Hepatocyte (in vitro differentiated cells): ENCODE data around the gene EGR4. TPM values are rescaled to one million over a fixed set of nuclear protein-coding genes. Genes with fewer than 3 reads are reported as not detected.

Experiments used
- DNase-seq: peaks from one replicate; pipeline ENCODE4 v3.0.0-alpha.2; 2016; ENCODE audit warnings: low spot score
- H2AFZ ChIP-seq: fragments of 200-600 bp; sonication (generic); 2 replicates; pipeline ENCODE4 v1.6.0; 2016; ENCODE audit warnings: antibody characterized with exemption, mild to moderate bottlenecking
- H3K27ac ChIP-seq: fragments of 200-600 bp; sonication (generic); 2 replicates; pipeline ENCODE4 v1.5.1; 2016; ENCODE audit warnings: mild to moderate bottlenecking
- H3K27me3 ChIP-seq: fragments of 200-600 bp; sonication (generic); 2 replicates; pipeline ENCODE4 v1.6.1; 2016
- H3K36me3 ChIP-seq: fragments of 200-600 bp; sonication (generic); replicated peaks from 2 replicates; pipeline ENCODE4 v1.5.1; 2016; ENCODE audit warnings: low read depth; ENCODE audit not compliant: insufficient read depth
- H3K4me1 ChIP-seq: fragments of 200-600 bp; sonication (generic); 2 replicates; pipeline ENCODE4 v1.5.1; 2016; ENCODE audit warnings: mild to moderate bottlenecking, moderate library complexity; ENCODE audit not compliant: insufficient read depth
- H3K4me2 ChIP-seq: fragments of 200-600 bp; sonication (generic); 2 replicates; pipeline ENCODE4 v1.6.0; 2016
- H3K4me3 ChIP-seq: fragments of 200-600 bp; sonication (generic); 2 replicates; pipeline ENCODE4 v1.5.1; 2016; ENCODE audit warnings: mild to moderate bottlenecking
- H3K79me2 ChIP-seq: fragments of 200-600 bp; sonication (generic); 2 replicates; pipeline ENCODE4 v1.6.0; 2017; ENCODE audit warnings: mild to moderate bottlenecking
- H3K9me2 ChIP-seq: fragments of 200-600 bp; sonication (generic); replicated peaks from 2 replicates; pipeline ENCODE4 v1.6.0; 2017; ENCODE audit warnings: mild to moderate bottlenecking; ENCODE audit not compliant: insufficient read depth
- H3K9me3 ChIP-seq: fragments of 200-600 bp; sonication (generic); 2 replicates; pipeline ENCODE4 v1.5.1; 2016; ENCODE audit warnings: low read depth, mild to moderate bottlenecking
- H4K20me1 ChIP-seq: fragments of 200-600 bp; sonication (generic); 2 replicates; pipeline ENCODE4 v1.6.0; 2016; ENCODE audit warnings: mild to moderate bottlenecking; ENCODE audit not compliant: insufficient read depth, poor library complexity, severe bottlenecking
- EZH2 ChIP-seq: fragments of 200-600 bp; sonication (generic); IDR thresholded peaks from 2 replicates; pipeline ENCODE4 v1.6.1; 2016; ENCODE audit warnings: antibody characterized with exemption, mild to moderate bottlenecking, borderline replicate concordance
- EZH2phosphoT487 ChIP-seq: fragments of 200-600 bp; sonication (generic); IDR thresholded peaks from one replicate; pipeline ENCODE4 v1.6.1; 2018; ENCODE audit warnings: antibody characterized with exemption, mild to moderate bottlenecking, low read depth, moderate library complexity; ENCODE audit not compliant: unreplicated experiment, severe bottlenecking
- WGBS: methylation state at CpG from one replicate; pipeline ENCODE4 v1.1.6; 2016; ENCODE audit warnings: low lambda C conversion rate; ENCODE audit errors: missing lambda C conversion rate; 5-methylcytosine and 5-hydroxymethylcytosine counted together
- polyA plus RNA-seq: library from polyadenylated mRNA; unstranded; fragments of >200 nt; fragmentation: Nextera tagmentation; extraction: Ambion mirVana; gene quantifications from 2 replicates; pipeline ENCODE4 v1.2.1, GENCODE V29; 2016
- total RNA-seq: library from RNA; depleted of rRNA; stranded (reverse); fragments of >200 nt; gene quantifications from 2 replicates; pipeline ENCODE4 v1.2.3, GENCODE V29; 2014
- TF ChIP-seq, protein P1 (sequence below): fragments of 200-600 bp; sonication (generic); IDR thresholded peaks from 2 replicates; pipeline ENCODE4 v1.5.1; 2016; ENCODE audit warnings: antibody characterized with exemption, mild to moderate bottlenecking; ENCODE audit not compliant: poor library complexity

Gene EGR4
- total and polyA plus RNA-seq, 2 experiments from 2014 or later, result 0.23 to 1.9 TPM

DNA sequence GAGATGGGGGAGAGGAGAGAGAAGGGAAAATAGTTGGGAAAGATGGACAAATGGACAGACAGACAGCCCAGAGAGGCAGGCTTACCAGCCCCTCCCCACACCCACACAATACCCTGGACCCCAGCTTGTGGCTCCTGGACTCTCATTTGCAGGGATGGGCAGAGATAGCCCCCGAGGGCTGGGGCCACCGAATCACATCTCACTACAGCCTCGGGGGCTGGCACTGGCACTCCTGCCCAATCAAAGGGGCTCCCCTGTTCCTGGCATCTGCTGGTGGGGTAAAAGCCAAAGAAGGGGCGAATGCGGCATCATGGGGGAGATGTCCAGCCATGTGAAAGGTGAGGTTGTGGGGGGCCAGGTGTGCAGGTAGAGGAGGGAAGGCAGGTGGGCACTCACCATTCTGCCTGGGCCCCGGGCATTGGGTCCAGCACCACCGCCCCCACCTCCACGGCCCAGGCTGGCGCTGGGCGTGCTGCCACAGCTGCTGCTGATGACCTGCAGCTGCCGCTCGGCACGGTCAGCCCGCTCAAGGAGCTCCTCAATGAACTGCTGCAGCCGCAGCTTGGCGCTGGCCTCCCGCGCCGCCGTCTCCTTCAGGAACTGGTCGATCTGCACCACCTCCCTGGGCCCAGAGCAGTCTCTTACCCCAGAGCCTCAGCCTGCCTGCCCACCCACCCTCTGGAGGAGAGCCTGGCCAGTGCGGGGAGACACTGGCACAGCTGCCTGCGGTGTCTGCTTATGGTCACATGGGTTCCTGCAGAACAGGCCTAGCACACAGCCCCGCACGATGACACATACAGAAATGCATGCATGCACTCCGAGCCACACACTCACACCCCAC lies 27.1 kb downstream of the EGR4 start:
- H2AFZ ChIP-seq, result no peak overlapping the region
- peaks cover 37% of the 10 kb centered on the region for H3K27me3 ChIP-seq
- no peaks in the 10 kb centered on the region for H3K79me2 ChIP-seq
- H3K27ac ChIP-seq, result no peak overlapping the region
- H3K9me2 ChIP-seq, result no peaks in the 10 kb centered on the region
- no peak for DNase-seq
- WGBS, result 90% methylated on average over 26 of the region's 26 CpGs
- peaks cover 10% of the 10 kb centered on the region for H3K4me1 ChIP-seq
- H3K9me3 ChIP-seq, result no peaks in the 10 kb centered on the region
- no peak overlapping the region for H3K4me2 ChIP-seq
- H3K36me3 ChIP-seq, result no peaks in the 10 kb centered on the region
- no peak overlapping the region for H3K4me3 ChIP-seq
- H4K20me1 ChIP-seq, result no peaks in the 10 kb centered on the region
- TF ChIP-seq EZH2, result no peak
- no peak for TF ChIP-seq EZH2phosphoT487
- TF ChIP-seq, protein P1, sequence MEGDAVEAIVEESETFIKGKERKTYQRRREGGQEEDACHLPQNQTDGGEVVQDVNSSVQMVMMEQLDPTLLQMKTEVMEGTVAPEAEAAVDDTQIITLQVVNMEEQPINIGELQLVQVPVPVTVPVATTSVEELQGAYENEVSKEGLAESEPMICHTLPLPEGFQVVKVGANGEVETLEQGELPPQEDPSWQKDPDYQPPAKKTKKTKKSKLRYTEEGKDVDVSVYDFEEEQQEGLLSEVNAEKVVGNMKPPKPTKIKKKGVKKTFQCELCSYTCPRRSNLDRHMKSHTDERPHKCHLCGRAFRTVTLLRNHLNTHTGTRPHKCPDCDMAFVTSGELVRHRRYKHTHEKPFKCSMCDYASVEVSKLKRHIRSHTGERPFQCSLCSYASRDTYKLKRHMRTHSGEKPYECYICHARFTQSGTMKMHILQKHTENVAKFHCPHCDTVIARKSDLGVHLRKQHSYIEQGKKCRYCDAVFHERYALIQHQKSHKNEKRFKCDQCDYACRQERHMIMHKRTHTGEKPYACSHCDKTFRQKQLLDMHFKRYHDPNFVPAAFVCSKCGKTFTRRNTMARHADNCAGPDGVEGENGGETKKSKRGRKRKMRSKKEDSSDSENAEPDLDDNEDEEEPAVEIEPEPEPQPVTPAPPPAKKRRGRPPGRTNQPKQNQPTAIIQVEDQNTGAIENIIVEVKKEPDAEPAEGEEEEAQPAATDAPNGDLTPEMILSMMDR, result no peak

DNA sequence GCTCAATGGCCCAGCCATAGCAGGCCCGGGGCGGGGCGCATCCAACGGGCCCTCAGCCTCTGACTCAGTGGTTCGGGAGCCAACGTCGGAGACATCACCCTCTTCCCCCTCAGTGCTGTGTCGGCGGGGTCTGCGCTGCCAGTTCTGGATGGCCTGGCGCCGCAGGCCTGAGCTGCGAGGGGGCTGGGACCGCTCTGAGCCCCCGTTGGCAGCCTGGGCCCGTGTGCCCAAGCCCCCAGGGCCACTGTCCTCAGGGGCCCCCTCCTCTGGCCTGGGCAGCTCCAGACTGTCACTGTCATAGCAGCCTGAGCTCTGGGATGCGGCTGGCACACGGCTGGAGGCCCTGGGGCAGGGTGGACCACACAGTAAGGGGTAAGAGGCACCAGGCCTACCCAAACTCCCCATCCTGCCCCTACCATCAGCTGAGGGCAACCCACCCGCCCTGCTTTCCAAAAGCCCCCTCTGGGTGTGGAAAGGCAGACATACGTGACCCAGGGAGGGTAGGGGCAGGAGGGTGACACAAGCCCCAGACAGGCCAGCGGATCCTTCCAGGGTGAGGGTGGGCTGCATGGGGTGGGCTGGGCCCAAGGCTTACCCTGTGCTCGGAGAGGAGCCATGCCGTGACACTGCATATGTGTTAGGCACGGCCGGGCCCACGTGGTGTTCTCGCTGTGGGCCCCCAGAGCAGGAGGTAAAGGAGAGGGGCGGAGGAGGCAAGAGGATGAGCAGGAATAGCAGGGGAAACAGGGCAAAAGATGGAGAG lies 27.9 kb downstream of the EGR4 start:
- WGBS, result 95% methylated on average over 22 of the region's 28 CpGs
- Histone ChIP-seq H3K4me3 (no peak overlapping the region), H3K9me2 (no peaks in the 10 kb centered on the region), H3K27me3 (peaks cover 29% of the 10 kb centered on the region), H3K27ac (no peak overlapping the region), H2AFZ (no peak overlapping the region), H3K4me1 (peaks cover 10% of the 10 kb centered on the region), H3K9me3 (no peaks in the 10 kb centered on the region), H3K36me3 (no peaks in the 10 kb centered on the region), H3K79me2 (no peaks in the 10 kb centered on the region), H3K4me2 (no peak overlapping the region), H4K20me1 (no peaks in the 10 kb centered on the region)
- no peak for DNase-seq
- TF ChIP-seq, protein P1, result no peak
- TF ChIP-seq EZH2phosphoT487 (no peak), EZH2 (no peak)

DNA sequence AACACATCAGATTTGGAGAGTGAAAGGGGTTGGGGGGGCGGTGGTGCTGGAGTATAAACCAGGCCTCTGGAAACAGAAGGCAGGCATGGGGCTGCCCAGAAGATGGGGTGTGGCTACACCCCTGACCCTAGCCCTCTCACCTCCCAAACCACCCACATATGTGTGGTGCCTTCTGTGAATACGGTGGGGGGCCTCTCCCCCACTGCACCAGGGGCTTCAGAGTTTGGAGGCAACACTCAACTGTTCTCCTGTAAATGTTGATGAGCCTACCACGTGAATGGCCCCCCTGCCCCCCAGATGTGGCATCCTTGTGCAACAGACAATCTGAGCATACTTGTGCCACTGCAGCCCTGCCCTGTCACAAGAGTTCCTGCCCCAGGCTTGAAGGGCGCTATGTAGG lies 28.6 kb downstream of the EGR4 start:
- no peak overlapping the region for H3K4me3 ChIP-seq
- no peaks in the 10 kb centered on the region for H3K9me3 ChIP-seq
- WGBS, result 91% methylated on average over 4 of the region's 4 CpGs
- H3K27ac ChIP-seq, result no peak overlapping the region
- no peaks in the 10 kb centered on the region for H3K9me2 ChIP-seq
- H3K27me3 ChIP-seq, result peaks cover 23% of the 10 kb centered on the region
- H2AFZ ChIP-seq, result no peak overlapping the region
- H3K36me3 ChIP-seq, result no peaks in the 10 kb centered on the region
- no peak overlapping the region for H3K4me2 ChIP-seq
- peaks cover 10% of the 10 kb centered on the region for H3K4me1 ChIP-seq
- H4K20me1 ChIP-seq, result no peaks in the 10 kb centered on the region
- TF ChIP-seq EZH2phosphoT487, result no peak
- TF ChIP-seq, protein P1, result no peak
- TF ChIP-seq EZH2, result no peak
- no peaks in the 10 kb centered on the region for H3K79me2 ChIP-seq
- DNase-seq, result no peak
